CD4-positive, alpha-beta memory T cell (primary cell): Measurements from ENCODE around the gene TRIP10. TPM values are rescaled to one million over a fixed set of nuclear protein-coding genes. Genes with fewer than 3 reads are reported as not detected.
A peak's percentile ranks its signal among the peaks of the same experiment; 100 is the strongest.

ENCODE experiments used
- CTCF ChIA-PET: fragments of 350-600 bp; sonication (Branson Sonifier 250); formaldehyde crosslinking; loops from one replicate; lab custom pipeline; 2021; ENCODE audit warnings: inconsistent platforms; ENCODE audit not compliant: partially characterized antibody; lab: Charles Lee
- POLR2A ChIA-PET: fragments of 350-600 bp; sonication (Branson Sonifier 250); formaldehyde crosslinking; loops from one replicate; lab custom pipeline; 2021; ENCODE audit not compliant: partially characterized antibody; lab: Charles Lee
- DNase-seq, 5 donors: peaks; one replicate each; pipeline versions ENCODE4 v3.0.0 to v3.0.0-alpha.2; 2020 to 2022; ENCODE audit warnings: mixed read lengths in 1 of 5
- H3K27ac ChIP-seq: one replicate; pipeline ENCODE4 v1.7.0; 2013; ENCODE audit warnings: low read depth, low read length
- H3K27me3 ChIP-seq: 2 replicates; pipeline ENCODE4 v1.7.0; 2013; ENCODE audit warnings: mild to moderate bottlenecking, low read length, moderate library complexity; ENCODE audit not compliant: insufficient read depth
- H3K36me3 ChIP-seq: 2 replicates; pipeline ENCODE4 v1.7.0; 2013; ENCODE audit warnings: mild to moderate bottlenecking, low read length, moderate library complexity; ENCODE audit not compliant: insufficient read depth
- H3K4me1 ChIP-seq: 2 replicates; pipeline ENCODE4 v1.7.0; 2013; ENCODE audit warnings: mild to moderate bottlenecking, low read length, moderate library complexity; ENCODE audit not compliant: insufficient read depth
- H3K4me3 ChIP-seq, 2 donors: one replicate each; pipeline ENCODE4 v1.7.0; 2013; ENCODE audit warnings: low read length in 2 of 2, mild to moderate bottlenecking in 1 of 2
- H3K9me3 ChIP-seq, 2 donors: one replicate each; pipeline ENCODE4 v1.7.0; 2013; ENCODE audit warnings: low read length in 2 of 2, control low read depth in 1 of 2; ENCODE audit not compliant: control insufficient read depth in 1 of 2
- H3K27ac Mint-ChIP-seq, 7 donors: one replicate each; pipeline ENCODE4 v1.8.0; 2020 to 2021; ENCODE audit warnings: mixed read lengths in 7 of 7, mild to moderate bottlenecking in 6 of 7, inconsistent platforms in 3 of 7, moderate library complexity in 3 of 7
- H3K27me3 Mint-ChIP-seq, 2 donors: one replicate each; pipeline ENCODE4 v1.8.0; 2020 to 2021; ENCODE audit warnings: mixed read lengths in 2 of 2
- H3K36me3 Mint-ChIP-seq, 2 donors: one replicate each; pipeline ENCODE4 v1.8.0; 2020 to 2021; ENCODE audit warnings: mixed read lengths in 2 of 2, inconsistent platforms in 1 of 2, mild to moderate bottlenecking in 1 of 2
- H3K4me1 Mint-ChIP-seq, 4 donors: one replicate each; pipeline ENCODE4 v1.8.0; 2020 to 2021; ENCODE audit warnings: mixed read lengths in 4 of 4, mild to moderate bottlenecking in 1 of 4
- H3K4me3 Mint-ChIP-seq, 8 donors: one replicate each; pipeline ENCODE4 v1.8.0; 2020 to 2021; ENCODE audit warnings: mixed read lengths in 8 of 8, mild to moderate bottlenecking in 7 of 8, moderate library complexity in 6 of 8, inconsistent platforms in 3 of 8
- H3K9me3 Mint-ChIP-seq, 8 donors: one replicate each; pipeline ENCODE4 v1.8.0; 2020 to 2021; ENCODE audit warnings: mixed read lengths in 8 of 8, mild to moderate bottlenecking in 5 of 8, inconsistent platforms in 3 of 8, moderate library complexity in 1 of 8
- intact Hi-C: fragments of 100-400 bp; cut with micrococcal nuclease; formaldehyde crosslinking; loops from one replicate; pipeline ENCODE4 v1.15.1; 2023
- polyA plus RNA-seq, 2 donors: library from polyadenylated mRNA; unstranded; fragments of 300-500 nt; fragmentation: Illumina TruSeq; gene quantifications; one replicate each; pipeline ENCODE4 v1.2.3, GENCODE V29; 2021
- total RNA-seq, 2 experiments: library from RNA; stranded (reverse); gene quantifications; one replicate each; pipeline ENCODE4 v1.2.3, GENCODE V29; 2021

Gene TRIP10
- total and polyA plus RNA-seq, 4 experiments from 2014 or later: 1.1 to 6.5 (median 4.1) TPM

DNA sequence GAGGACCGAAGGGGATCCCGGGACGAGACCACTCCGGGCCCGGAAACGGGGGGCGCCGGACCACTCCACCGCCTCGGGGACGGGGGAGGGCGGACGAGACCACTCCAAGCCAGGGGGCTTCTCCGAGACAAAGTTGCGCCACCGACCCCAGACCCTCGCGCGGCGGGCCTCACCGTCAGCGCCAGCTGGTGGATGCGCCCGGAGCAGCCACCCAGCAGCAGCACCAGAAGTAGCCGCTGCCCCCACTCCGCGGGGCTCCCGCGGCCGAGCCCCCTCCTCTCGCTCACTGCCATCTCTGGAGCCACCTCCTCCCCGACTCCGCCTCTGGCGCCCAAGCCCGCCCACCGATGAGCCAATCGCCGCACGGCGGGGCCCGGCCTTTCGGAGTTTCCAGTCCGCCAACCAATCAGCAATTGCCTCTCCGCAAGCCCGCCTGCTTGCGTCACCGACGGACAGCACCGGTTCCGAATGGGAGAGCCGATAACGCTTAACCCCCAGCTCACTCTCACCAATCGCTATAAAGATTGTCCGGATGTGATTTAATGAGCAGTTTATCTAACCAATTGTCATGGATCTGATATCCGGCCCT is 2.1 kb upstream of the TRIP10 start, which contains the start of gene GPR108:
TSS of gene GPR108 (minus strand) at position 297 of the 589 bp plus-strand sequence. CDS start at position 293, 4 bp downstream.
- no peaks in the 10 kb centered on the region for H3K9me3 ChIP-seq
- Mint-ChIP-seq H3K27ac (peak within 1 kb of the TSS; percentile 93 to 99 (median 98)), H3K36me3 (peaks cover 14 to 28% of the 10 kb centered on the region in 2 donors), H3K4me3 (peak within 1 kb of the TSS; percentile 95 to 99 (median 97)), H3K9me3 (no peaks in the 10 kb centered on the region), H3K27me3 (no peaks in the 10 kb centered on the region), H3K4me1 (peaks cover 17 to 52% (median 35%) of the 10 kb centered on the region in 4 donors)
- H3K36me3 ChIP-seq: peaks cover 10% of the 10 kb centered on the region
- peak within 1 kb of the TSS; percentile 58 to 80 for H3K4me3 ChIP-seq
- intact Hi-C loops: loop anchor here (1.0 to 5.0 kb wide), 4 partner anchors 16 to 205 kb away; partner anchors contain the start of genes TNFSF9 and VAV1
- peaks cover 50% of the 10 kb centered on the region for H3K4me1 ChIP-seq
- peak; percentile 98 to 100 (median 99) for DNase-seq
- H3K27me3 ChIP-seq: no peaks in the 10 kb centered on the region
- peak within 1 kb of the TSS; percentile 94 for H3K27ac ChIP-seq
- CTCF ChIA-PET: interaction anchor here (0.6 to 6.8 kb wide), 21 partner anchors 26 to 519 kb away, joined by 3 to 184 read pairs (median 4); partner anchors contain the start of genes SH2D3A and VAV1
- POLR2A ChIA-PET: interaction anchor here (0.6 to 6.4 kb wide), 22 partner anchors 11 to 365 kb away, joined by 3 to 130 read pairs (median 6); partner anchors contain the start of genes ALKBH7, DENND1C, KHSRP and SH2D3A

DNA sequence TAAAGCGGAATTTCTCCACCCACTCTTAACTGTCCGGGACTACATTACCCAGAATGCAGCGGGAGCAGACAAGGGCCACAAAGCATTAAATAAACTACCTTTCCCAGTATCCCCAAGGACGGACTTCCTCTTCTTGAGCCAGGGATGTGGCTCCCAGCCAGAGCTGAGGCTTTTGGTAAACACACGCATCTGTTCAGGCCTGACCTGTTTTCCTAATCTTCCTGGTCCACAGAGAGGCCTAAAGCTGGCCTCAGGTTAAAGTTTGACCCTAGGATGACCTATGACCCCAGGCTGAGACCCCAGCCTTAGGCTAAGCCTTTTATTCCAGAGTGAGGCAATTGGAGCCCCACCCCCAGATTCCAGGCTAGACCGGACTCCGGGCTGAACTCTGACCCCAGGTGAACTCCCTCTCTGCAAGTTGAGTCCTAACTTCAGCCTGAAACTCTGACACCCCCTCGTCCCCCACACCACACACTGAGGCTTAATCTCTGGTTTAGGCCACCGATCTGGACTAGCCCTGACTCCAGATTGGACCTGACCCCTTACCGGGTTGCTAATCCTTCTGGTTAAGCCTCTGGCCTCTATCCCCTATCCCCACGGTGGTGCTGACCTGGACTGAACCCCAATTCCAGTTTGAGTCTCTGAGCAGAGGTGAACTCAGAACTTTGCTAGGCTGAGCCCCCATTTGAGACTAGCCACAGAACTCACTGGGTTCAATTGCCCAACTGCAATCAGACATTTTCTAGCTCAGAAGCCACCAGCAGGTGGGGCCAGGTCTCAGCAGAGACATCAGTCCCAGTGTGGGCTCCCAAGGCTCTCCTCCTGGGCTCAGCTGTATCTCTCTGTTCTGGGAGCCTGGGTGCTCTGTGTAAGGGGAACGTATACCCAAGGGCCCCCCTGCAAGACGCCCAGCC is 1.4 kb upstream of the TRIP10 start:
- H3K27ac Mint-ChIP-seq: peak overlapping the region; percentile 93 to 99 (median 98)
- Histone ChIP-seq H3K4me3 (peak overlapping the region in 1 of 2 donors; percentile 33), H3K4me1 (peaks cover 50% of the 10 kb centered on the region), H3K27ac (peak overlapping the region; percentile 94), H3K36me3 (peaks cover 4% of the 10 kb centered on the region), H3K27me3 (no peaks in the 10 kb centered on the region), H3K9me3 (no peaks in the 10 kb centered on the region)
- H3K4me3 Mint-ChIP-seq: peak overlapping the region; percentile 92 to 98 (median 96)
- peaks cover 9 to 22% of the 10 kb centered on the region in 2 donors for H3K36me3 Mint-ChIP-seq
- DNase-seq: peak; percentile 68 to 84 (median 70)
- no peaks in the 10 kb centered on the region for H3K27me3 Mint-ChIP-seq
- peaks cover 17 to 52% (median 35%) of the 10 kb centered on the region in 4 donors for H3K4me1 Mint-ChIP-seq
- H3K9me3 Mint-ChIP-seq: no peaks in the 10 kb centered on the region
- POLR2A ChIA-PET: interaction anchor here (0.7 to 6.4 kb wide), 24 partner anchors 9 to 366 kb away, joined by 3 to 130 read pairs (median 6); partner anchors contain the start of genes ALKBH7, DENND1C, KHSRP and SH2D3A
- CTCF ChIA-PET: interaction anchor here (0.6 to 6.8 kb wide), 25 partner anchors 23 to 520 kb away, joined by 3 to 184 read pairs (median 4); partner anchors contain the start of genes SH2D3A and VAV1
- intact Hi-C loops: loop anchor here (1.0 to 5.0 kb wide), 7 partner anchors 15 to 365 kb away; partner anchors contain the start of genes ALKBH7, TNFSF9 and VAV1

DNA sequence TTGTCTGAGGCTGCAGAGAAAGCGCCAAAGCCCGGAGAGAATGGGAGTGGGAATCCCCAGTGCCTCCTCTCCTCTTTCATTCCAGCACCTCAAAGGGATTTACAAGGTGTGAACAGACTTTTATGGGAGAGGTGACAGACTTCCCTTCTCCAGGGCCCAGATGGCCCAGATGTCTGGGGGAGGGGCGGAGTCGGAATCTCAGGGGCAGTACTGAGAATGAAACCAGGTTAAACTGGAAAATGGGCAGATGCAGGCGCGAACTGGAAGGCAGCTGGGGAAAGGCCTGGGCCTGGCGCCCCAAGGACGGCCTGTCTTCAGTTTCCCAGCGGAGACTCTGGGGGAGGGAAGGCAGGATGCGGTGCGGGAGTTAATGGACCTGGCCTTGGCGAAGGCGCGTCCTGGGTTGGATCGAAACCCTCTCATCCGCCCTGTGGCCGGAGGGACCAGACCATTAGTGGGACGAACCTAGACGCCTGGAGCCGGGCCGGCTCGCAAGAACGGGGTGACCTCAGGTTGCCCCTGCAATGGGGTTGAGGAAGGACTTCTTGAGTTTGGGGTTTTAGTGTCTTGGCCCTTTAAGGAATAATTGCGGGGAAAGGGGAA is 592 bp upstream of the TRIP10 start:
- Histone ChIP-seq H3K4me3 (peak overlapping the region; percentile 33 to 69), H3K27me3 (no peaks in the 10 kb centered on the region), H3K36me3 (peaks cover under 1% of the 10 kb centered on the region), H3K9me3 (no peaks in the 10 kb centered on the region), H3K4me1 (peaks cover 50% of the 10 kb centered on the region), H3K27ac (peak overlapping the region; percentile 94)
- H3K4me3 Mint-ChIP-seq: peak overlapping the region; percentile 52 to 98 (median 95)
- peak in 2 of 5 donors; percentile 26 to 61 for DNase-seq
- H3K9me3 Mint-ChIP-seq: no peaks in the 10 kb centered on the region
- H3K27me3 Mint-ChIP-seq: no peaks in the 10 kb centered on the region
- peaks cover 10 to 20% of the 10 kb centered on the region in 2 donors for H3K36me3 Mint-ChIP-seq
- CTCF ChIA-PET: interaction anchor here (0.7 to 6.8 kb wide), 16 partner anchors 22 to 222 kb away, joined by 3 to 184 read pairs (median 6); partner anchors contain the start of genes SH2D3A and VAV1
- H3K27ac Mint-ChIP-seq: peak overlapping the region; percentile 93 to 99 (median 98)
- peaks cover 17 to 52% (median 35%) of the 10 kb centered on the region in 4 donors for H3K4me1 Mint-ChIP-seq
- intact Hi-C loops: loop anchor here (1.0 to 5.0 kb wide), 5 partner anchors 28 to 366 kb away; partner anchors contain the start of genes ALKBH7, SH2D3A and TNFSF9
- POLR2A ChIA-PET: interaction anchor here (1.1 to 6.4 kb wide), 20 partner anchors 10 to 366 kb away, joined by 3 to 130 read pairs (median 7); partner anchors contain the start of genes ALKBH7, SH2D3A, TNFSF14 and VAV1

DNA sequence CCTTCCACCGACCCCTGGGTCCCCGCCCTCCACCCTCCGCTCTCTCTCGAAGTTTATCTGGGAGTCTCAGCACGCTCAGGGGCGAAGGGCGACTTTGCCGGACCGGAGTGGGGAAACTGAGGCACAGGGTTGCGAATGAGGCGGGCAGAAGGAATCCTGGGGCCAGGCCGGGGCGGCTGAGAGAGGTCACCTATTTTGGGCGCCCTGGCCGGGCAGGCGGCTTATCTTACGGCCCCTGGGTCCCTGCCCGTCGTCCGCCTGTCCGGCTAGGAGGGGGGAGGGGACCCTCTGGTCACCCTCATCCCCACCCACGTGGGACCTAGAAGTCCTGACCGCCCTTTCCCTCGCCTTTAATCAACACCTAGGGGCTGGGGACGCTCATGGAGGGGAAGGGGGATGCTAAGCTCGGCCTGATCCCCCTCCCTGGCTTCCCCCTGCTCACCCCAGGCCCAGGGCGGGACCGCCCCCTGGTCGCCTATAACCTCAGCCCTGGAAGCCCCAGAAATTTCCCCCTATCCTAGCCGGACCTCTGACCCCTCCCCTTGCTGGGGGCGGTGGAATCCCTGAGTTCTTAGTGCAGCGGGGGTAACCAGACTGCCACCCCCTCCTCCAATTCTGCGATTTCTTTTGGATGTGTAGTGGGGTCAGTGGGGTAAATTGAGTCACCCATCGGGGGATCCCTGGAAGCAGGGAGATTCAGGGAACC is 556 bp downstream of the TRIP10 start:
- peak overlapping the region; percentile 40 for H3K27ac ChIP-seq
- CTCF ChIA-PET: interaction anchor here (0.6 kb wide), 1 partner anchor 123 kb away, joined by 3 read pairs; no protein-coding TSS in a partner anchor
- DNase-seq: peak in 2 of 5 donors; percentile 12 to 48
- H3K27me3 Mint-ChIP-seq: no peaks in the 10 kb centered on the region
- H3K27ac Mint-ChIP-seq: peak overlapping the region in 5 of 7 donors; percentile 43 to 93 (median 65)
- no peaks in the 10 kb centered on the region for H3K9me3 Mint-ChIP-seq
- H3K36me3 Mint-ChIP-seq: peaks cover 9 to 20% of the 10 kb centered on the region in 2 donors
- peak overlapping the region; percentile 56 to 57 for H3K4me3 ChIP-seq
- intact Hi-C loops: loop anchor here (1.0 to 5.0 kb wide), 4 partner anchors 27 to 367 kb away; partner anchors contain the start of genes ALKBH7, SH2D3A and TNFSF9
- H3K27me3 ChIP-seq: no peaks in the 10 kb centered on the region
- H3K36me3 ChIP-seq: no peaks in the 10 kb centered on the region
- H3K4me3 Mint-ChIP-seq: peak overlapping the region; percentile 21 to 78 (median 70)
- peaks cover 50% of the 10 kb centered on the region for H3K4me1 ChIP-seq
- H3K9me3 ChIP-seq: no peaks in the 10 kb centered on the region
- H3K4me1 Mint-ChIP-seq: peaks cover 17 to 52% (median 35%) of the 10 kb centered on the region in 4 donors
- POLR2A ChIA-PET: interaction anchor here (0.6 to 6.4 kb wide), 8 partner anchors 25 to 122 kb away, joined by 3 to 130 read pairs (median 8); partner anchors contain the start of genes SH2D3A and VAV1

DNA sequence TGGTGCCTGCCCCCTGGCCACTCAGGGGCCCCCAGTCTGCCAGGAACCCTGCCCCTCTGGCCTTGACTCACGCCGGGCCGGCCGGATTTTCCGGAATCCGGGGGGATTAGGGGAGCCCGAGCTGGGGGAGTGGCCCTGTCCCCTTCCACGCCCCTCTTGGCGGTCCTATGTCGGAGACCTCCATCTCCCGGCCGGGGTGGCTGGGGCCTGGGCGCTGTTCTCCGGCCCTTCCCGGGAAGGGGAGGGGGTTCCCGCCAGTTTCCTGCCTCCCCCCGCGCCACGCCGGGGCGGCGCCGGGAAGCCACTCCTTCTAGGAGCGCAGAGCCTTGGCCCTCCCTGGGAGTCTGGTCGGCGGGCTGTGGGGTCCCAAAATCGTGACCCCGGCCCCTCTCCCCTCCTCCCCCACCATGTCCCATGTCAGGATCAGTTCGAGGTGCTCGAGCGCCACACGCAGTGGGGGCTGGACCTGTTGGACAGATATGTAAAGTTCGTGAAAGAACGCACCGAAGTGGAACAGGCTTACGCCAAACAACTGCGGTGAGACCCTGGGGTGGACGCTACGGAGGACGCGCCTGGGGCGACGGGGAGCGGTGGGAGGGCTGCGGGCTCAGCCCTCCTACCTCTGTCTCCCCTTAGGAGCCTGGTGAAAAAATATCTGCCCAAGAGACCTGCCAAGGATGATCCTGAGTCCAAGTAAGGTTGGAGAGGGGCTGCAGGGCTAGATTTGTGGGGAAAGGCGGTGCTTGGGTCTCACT is 1.3 kb downstream of the TRIP10 start:
- H3K9me3 ChIP-seq: no peaks in the 10 kb centered on the region
- H3K4me3 ChIP-seq: peak overlapping the region in 1 of 2 donors; percentile 56
- peak overlapping the region; percentile 40 for H3K27ac ChIP-seq
- intact Hi-C loops: no loop called here
- Mint-ChIP-seq H3K27me3 (no peaks in the 10 kb centered on the region), H3K36me3 (peaks cover 9 to 24% of the 10 kb centered on the region in 2 donors), H3K4me3 (peak overlapping the region; percentile 48 to 78 (median 72)), H3K9me3 (no peaks in the 10 kb centered on the region), H3K27ac (peak overlapping the region in 5 of 7 donors; percentile 35 to 93 (median 59)), H3K4me1 (peaks cover 17 to 50% (median 35%) of the 10 kb centered on the region in 4 donors)
- CTCF ChIA-PET: interaction anchor here (1.1 kb wide), 1 partner anchor 122 kb away, joined by 3 read pairs; no protein-coding TSS in a partner anchor
- peaks cover 47% of the 10 kb centered on the region for H3K4me1 ChIP-seq
- POLR2A ChIA-PET: interaction anchor here (1.1 to 6.4 kb wide), 5 partner anchors 26 to 122 kb away, joined by 4 to 130 read pairs (median 9); partner anchors contain the start of genes SH2D3A and VAV1
- peak in 1 of 5 donors; percentile 47 for DNase-seq
- no peaks in the 10 kb centered on the region for H3K27me3 ChIP-seq
- no peaks in the 10 kb centered on the region for H3K36me3 ChIP-seq
